GM19397 (cell line): ENCODE data around the gene RABEPK.
"Not testable (repeated sequence)": the region's sequence is repeated elsewhere in the genome, so short reads cannot be mapped to it uniquely, and the experiment has no call there.

ENCODE experiments used
- ATAC-seq: cut with Tn5 transposase; IDR thresholded peaks from one replicate; pipeline ENCODE4 v1.9.1; 2021; ENCODE audit warnings: mild to moderate bottlenecking, moderate library complexity; ENCODE audit not compliant: unreplicated experiment

The RABEPK gene, protein sequence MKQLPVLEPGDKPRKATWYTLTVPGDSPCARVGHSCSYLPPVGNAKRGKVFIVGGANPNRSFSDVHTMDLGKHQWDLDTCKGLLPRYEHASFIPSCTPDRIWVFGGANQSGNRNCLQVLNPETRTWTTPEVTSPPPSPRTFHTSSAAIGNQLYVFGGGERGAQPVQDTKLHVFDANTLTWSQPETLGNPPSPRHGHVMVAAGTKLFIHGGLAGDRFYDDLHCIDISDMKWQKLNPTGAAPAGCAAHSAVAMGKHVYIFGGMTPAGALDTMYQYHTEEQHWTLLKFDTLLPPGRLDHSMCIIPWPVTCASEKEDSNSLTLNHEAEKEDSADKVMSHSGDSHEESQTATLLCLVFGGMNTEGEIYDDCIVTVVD

GRCh38 chr9:125200216-125201047, at the start of gene RABEPK:
RABEPK (plus strand) TSS chr9:125200542; CDS start chr9:125203014, 2,472 bp downstream.
- peak; percentile 96 for ATAC-seq

DNA sequence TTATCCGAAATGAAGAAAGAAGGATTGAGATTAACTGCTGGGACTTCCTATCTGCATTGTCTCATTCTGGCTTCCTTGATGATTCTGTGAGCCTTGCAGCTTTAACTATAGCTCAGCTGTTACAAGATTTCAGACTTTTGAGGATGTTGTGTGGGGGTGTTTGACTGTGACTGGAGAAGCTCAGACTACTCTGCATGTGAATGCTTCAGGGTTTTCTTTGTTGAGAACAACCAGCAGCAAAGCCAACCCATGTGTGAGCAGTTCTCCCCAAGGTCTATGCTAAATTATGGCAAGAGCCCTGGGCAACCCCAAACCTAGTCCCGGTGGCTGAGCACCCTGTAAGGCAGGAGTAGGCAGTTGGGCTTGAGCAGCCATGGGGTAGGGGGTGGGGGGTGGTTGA, 48.6 kb upstream of the RABEPK start:
- no peak for ATAC-seq

DNA sequence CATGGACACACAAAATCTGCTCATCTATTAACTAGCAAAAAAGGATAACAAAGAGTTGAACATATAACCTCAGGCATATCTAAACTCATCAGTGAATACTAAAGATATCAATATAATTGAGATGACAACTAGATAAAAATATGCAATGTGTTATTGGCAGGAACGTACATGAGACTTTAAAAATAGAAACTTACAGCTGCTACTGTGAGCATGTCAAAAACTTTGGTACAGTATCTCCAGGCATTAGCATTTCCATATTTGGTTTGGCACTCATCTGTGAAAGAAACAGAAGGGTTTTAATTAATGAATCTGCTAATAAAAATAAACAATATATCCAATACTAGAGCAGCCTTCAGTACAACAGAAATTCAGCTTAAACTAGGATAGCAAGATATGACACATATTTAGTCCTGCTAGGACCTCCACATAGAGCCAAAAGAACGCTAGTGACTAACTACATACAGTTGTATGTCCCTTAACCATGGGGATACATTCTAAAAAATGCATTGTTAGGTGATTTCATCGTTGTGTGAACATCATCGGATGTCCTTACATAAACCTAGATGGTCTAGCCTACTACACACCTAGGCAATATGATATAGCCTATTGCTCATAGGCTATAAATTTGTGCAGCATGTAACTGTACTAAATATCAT, 46.5 kb upstream of the RABEPK start:
- ATAC-seq = no peak

GRCh38 chr9:125156551-125156950, 43.8 kb upstream of the RABEPK start:
- no peak for ATAC-seq

DNA sequence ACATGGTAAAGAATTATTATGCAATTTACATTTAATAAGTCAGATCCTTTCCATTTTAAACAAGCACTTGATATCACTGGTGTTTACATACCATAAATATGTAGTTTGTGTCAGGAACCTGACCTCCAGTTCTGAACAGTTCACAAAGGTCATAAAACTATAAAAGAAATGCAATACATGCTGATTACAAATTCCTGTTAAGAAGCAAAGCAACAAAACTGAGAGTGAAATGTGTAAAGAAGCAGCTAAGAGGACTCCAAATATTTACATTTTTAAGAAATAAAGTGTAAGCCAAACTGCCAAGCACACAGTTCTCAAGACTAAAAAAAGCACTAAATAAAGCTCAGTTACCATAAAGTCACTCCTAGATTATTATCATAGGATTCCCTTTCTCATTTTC, 39.6 kb upstream of the RABEPK start:
- ATAC-seq = no peak

- no peak for ATAC-seq
These were observed 38.9 kb upstream of the RABEPK start for GRCh38 chr9:125161284-125161918.

DNA sequence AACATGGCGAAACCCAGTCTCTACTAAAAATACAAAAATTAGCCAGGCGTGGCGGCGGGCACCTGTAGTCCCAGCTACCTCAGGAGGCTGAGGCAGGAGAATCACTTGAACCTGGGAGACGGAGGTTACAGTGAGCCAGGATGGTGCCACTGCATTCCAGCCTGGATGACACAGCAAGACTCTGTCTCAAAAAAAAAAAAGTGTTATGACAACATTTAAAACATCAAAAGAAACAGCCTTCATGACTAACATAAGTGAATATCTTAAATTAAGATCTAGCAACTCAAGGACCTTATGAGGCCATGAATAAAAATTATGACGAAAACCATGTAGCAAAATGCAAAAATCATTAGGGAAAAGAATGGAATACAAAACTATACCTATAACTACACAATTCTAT, 37.5 kb upstream of the RABEPK start:
- ATAC-seq = not testable (repeated sequence)

GRCh38 chr9:125166762-125167161, 33.6 kb upstream of the RABEPK start:
- ATAC-seq = no peak

DNA sequence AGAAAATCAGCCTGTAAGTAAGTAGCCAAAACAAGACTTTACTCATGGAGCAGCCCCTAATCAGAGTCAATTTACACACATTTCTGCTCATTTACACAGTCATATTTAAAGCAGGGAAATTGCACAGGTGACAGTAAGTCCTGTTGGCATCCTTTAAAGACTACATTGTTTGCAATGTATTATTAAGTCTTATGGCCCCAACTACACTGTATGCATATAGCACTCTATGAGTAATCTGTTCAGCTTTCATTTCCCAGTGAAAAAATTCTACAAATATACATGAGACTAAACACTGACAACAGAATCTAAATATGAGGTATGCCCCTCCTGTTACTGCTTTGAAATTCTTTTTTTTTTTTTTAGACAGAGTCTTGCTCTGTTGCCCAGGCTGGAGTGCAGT, 30.4 kb upstream of the RABEPK start:
- ATAC-seq = no peak

GRCh38 chr9:125172031-125172755, 28.1 kb upstream of the RABEPK start:
- no peak for ATAC-seq

- ATAC-seq = no peak
These were observed 23.7 kb upstream of the RABEPK start for GRCh38 chr9:125176636-125177035.

- no peak for ATAC-seq
These were observed 22.5 kb upstream of the RABEPK start for GRCh38 chr9:125177888-125178287.

DNA sequence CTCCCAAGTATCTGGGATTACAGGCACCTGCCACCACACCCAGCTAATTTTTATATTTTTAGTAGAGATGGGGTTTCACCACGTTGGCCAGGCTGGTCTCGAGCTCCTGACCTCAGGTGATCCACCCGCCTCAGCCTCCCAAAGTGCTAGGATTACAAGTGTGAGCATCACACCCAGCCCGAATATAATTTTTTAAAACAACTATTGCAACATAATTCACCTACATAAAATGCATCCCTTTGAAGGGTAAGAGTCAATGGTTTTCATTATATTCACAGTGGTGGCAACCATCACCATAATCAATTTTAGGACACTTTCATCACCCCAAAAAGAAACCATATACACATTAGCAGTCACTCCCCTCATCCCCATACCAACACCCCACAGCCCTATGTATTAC, 20.6 kb upstream of the RABEPK start:
- ATAC-seq = not testable (repeated sequence)

GRCh38 chr9:125180876-125181275, 19.5 kb upstream of the RABEPK start:
- no peak for ATAC-seq

DNA sequence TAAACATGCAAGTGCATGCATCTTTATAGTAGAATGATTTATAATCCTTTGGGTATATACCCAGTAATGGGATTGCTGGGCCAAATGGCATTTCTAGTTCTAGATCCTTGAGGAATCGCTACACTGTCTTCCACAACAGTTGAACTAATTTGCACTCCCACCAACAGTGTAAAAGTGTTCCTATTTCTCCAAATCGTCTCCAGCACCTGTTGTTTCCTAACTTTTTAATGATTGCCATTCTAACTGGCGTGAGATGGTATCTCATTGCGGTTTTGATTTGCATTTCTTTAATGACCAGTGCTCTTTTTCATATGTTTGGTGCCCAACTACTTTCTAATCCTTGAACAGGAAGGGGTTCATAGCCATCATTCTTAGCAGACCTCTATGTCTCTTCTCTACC, 18.6 kb upstream of the RABEPK start:
- ATAC-seq = not testable (repeated sequence)

DNA sequence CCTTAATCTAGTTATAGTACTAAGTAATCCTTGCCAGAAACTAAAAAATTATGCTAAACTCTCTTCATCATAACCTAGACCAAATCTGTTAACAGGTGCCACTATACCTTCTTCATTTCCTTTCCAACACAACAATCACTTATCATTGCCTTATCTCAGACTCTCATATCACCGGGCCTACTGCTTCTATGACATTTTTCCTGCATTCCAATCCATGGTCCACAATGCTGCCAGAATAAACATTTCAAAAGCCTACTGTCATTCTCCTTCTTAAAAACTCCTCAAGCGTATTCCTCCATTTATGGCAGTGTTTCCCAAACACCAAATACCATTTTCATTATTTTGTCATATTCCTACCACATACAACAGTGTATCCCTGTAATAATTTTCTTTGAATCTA, 17.3 kb upstream of the RABEPK start:
- no peak for ATAC-seq

GRCh38 chr9:125183561-125183960, 16.8 kb upstream of the RABEPK start:
- ATAC-seq = no peak

DNA sequence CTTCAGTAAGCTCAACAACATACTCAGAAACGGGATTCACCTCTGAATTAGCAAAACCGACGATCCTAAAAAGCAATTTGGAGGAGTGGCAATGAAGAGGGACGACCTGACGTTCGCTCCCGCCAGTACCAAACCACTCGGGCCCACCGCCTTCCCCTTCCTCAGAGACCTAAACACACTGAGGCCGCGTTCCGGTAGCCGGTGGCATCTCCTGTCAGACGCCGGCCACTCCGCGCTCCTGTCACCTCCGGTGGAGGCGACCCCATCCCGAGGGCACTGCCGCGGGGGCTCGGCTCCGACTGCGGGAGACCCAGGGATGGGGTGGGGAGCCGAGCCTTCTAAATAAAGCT, 11.4 kb upstream of the RABEPK start:
- peak; percentile 27 for ATAC-seq

GRCh38 chr9:125189361-125190289, 10.7 kb upstream of the RABEPK start, which contains the start of gene PPP6C:
PPP6C (minus strand) TSS chr9:125189803; CDS start chr9:125189718, 85 bp downstream.
- ATAC-seq = peak; percentile 95
